Cardiac muscle cell (in vitro differentiated cells and primary cell): ENCODE results near the gene PXT1. TPM values are rescaled to one million over a fixed set of nuclear protein-coding genes. Genes with fewer than 3 reads are reported as not detected.
"Not testable (repeated sequence)": the region's sequence is repeated elsewhere in the genome, so short reads cannot be mapped to it uniquely, and the experiment has no call there.

Experiments
- DNase-seq, 2 donors: peaks; one replicate each; pipeline versions ENCODE4 v3.0.0 to v3.0.0-alpha.2; 2010 to 2017; ENCODE audit warnings: low read depth in 1 of 2, low spot score in 1 of 2
- H3K27ac ChIP-seq: fragments of 200-600 bp; sonication (generic); 2 replicates; pipeline ENCODE4 v1.5.1; 2016
- H3K27me3 ChIP-seq: fragments of 200-600 bp; sonication (generic); 2 replicates; pipeline ENCODE4 v1.6.0; 2016; ENCODE audit warnings: control low read depth
- H3K36me3 ChIP-seq: fragments of 200-600 bp; sonication (generic); 2 replicates; pipeline ENCODE4 v1.5.1; 2016; ENCODE audit warnings: control low read depth
- H3K4me1 ChIP-seq: fragments of 200-600 bp; sonication (generic); 2 replicates; pipeline ENCODE4 v1.8.1; 2017; ENCODE audit warnings: low read depth, mild to moderate bottlenecking, mixed run types
- H3K4me3 ChIP-seq: fragments of 200-600 bp; sonication (generic); 2 replicates; pipeline ENCODE4 v1.5.1; 2016; ENCODE audit warnings: mild to moderate bottlenecking
- H3K9me3 ChIP-seq: fragments of 200-600 bp; sonication (generic); 2 replicates; pipeline ENCODE4 v1.5.1; 2017; ENCODE audit warnings: low read depth, mild to moderate bottlenecking, control low read depth
- polyA plus RNA-seq: library from polyadenylated mRNA; unstranded; fragments of >200 nt; fragmentation: Nextera tagmentation; extraction: Ambion mirVana; gene quantifications from 2 replicates; pipeline ENCODE4 v1.2.1, GENCODE V29; 2016
- total RNA-seq: library from RNA; depleted of rRNA; stranded (reverse); fragments of >200 nt; gene quantifications from 2 replicates; pipeline ENCODE4 v1.2.3, GENCODE V29; 2016
- TF ChIP-seq, protein P1 (sequence below): IDR thresholded peaks from 2 replicates; pipeline ENCODE4 v1.5.1; 2012; ENCODE audit warnings: low read depth, mild to moderate bottlenecking, low read length

PXT1 gene
- total and polyA plus RNA-seq, 2 experiments from 2014 or later = 0.31 TPM; not detected in 1

DNA sequence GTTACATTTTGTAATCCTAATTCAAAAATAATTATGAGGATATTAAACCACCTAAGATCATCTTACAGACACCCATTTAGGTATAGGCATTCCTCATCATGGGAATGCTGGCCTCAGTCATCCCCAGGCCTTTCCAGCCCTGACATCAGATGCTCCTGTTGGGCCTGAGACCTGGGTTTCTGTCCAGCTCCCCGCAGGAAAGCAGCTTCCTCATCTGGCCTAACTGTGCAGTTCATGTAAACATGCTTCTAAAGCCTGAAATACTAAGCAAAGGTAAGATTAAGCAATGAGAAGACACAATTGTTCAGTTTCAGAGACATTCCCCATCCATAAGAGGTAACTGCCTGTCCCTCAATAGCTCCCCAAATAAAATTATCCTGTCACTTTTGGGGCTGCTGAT is 74.2 kb downstream of the PXT1 start:
- H3K27ac ChIP-seq = no peak overlapping the region
- TF ChIP-seq, protein P1, sequence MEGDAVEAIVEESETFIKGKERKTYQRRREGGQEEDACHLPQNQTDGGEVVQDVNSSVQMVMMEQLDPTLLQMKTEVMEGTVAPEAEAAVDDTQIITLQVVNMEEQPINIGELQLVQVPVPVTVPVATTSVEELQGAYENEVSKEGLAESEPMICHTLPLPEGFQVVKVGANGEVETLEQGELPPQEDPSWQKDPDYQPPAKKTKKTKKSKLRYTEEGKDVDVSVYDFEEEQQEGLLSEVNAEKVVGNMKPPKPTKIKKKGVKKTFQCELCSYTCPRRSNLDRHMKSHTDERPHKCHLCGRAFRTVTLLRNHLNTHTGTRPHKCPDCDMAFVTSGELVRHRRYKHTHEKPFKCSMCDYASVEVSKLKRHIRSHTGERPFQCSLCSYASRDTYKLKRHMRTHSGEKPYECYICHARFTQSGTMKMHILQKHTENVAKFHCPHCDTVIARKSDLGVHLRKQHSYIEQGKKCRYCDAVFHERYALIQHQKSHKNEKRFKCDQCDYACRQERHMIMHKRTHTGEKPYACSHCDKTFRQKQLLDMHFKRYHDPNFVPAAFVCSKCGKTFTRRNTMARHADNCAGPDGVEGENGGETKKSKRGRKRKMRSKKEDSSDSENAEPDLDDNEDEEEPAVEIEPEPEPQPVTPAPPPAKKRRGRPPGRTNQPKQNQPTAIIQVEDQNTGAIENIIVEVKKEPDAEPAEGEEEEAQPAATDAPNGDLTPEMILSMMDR = no peak
- H3K27me3 ChIP-seq = peaks cover 4% of the 10 kb centered on the region
- no peak for DNase-seq
- H3K9me3 ChIP-seq = no peaks in the 10 kb centered on the region
- H3K4me1 ChIP-seq = no peaks in the 10 kb centered on the region
- no peaks in the 10 kb centered on the region for H3K36me3 ChIP-seq
- H3K4me3 ChIP-seq = no peak overlapping the region

DNA sequence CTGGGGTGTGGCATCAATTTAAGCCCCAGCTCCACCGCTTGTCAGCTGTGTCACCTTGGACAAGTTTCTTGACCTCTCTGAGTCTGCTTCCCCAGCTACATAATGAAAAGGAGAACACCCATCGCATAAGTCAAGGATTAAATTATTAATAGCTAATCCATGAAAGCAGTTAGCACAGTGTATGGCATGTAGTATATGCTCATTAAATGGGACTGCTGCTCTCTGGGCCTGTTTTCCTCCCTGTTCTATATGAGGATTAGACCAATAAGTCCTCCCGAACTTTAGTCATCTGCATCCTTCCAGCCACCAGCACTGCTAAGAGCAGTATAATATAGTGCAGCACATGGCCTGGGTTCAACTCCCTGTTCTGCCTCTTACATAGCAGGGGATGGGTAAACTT is 74.9 kb downstream of the PXT1 start:
- TF ChIP-seq, protein P1 = no peak
- no peaks in the 10 kb centered on the region for H3K36me3 ChIP-seq
- H3K4me1 ChIP-seq = no peaks in the 10 kb centered on the region
- H3K27ac ChIP-seq = no peak overlapping the region
- H3K9me3 ChIP-seq = no peaks in the 10 kb centered on the region
- H3K4me3 ChIP-seq = no peak overlapping the region
- no peak for DNase-seq
- no peaks in the 10 kb centered on the region for H3K27me3 ChIP-seq

DNA sequence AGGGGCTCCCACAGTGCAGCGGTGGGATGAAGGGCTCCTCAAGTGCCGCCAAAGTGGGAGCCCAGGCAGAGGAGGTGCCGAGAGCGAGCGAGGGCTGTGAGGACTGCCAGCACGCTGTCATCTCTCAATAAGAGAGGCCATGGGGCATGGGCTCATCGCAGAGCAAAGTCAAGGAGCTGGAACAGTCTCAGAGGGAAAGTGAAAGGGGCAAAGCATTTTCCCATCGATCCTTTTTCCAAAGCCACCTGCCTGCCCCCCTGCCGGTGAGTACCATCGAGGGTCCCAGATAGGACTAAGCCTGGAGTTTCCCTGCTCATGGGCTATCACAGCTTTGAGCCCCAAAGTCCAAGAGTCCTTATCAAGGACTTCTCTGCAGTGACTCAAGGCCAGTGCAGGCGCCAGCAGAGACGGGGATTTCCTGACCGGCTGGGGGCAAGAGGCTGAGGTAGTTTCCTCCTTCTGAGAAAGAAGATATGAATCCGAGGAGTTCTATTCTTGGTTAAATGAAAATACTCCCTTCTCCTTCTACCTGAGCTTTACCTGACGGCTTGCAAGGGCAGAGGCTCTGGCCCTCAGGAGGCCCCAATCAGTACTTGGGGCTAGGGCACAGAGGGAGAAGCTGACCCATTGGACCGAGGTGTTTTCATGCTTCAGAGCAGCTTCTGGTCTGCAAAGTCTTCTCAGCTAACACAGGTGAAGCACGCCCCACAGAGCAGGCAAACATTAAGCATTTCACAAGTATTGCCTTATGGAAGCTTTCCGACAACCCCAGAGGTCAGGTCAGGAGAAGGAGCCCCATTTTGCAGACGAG is 77.8 kb downstream of the PXT1 start:
- H3K4me1 ChIP-seq = no peaks in the 10 kb centered on the region
- TF ChIP-seq, protein P1 = no peak
- H3K4me3 ChIP-seq = no peak overlapping the region
- no peak overlapping the region for H3K27ac ChIP-seq
- DNase-seq = peak in 1 of 2 donors; percentile 67
- no peaks in the 10 kb centered on the region for H3K27me3 ChIP-seq
- H3K9me3 ChIP-seq = no peaks in the 10 kb centered on the region
- H3K36me3 ChIP-seq = no peaks in the 10 kb centered on the region

DNA sequence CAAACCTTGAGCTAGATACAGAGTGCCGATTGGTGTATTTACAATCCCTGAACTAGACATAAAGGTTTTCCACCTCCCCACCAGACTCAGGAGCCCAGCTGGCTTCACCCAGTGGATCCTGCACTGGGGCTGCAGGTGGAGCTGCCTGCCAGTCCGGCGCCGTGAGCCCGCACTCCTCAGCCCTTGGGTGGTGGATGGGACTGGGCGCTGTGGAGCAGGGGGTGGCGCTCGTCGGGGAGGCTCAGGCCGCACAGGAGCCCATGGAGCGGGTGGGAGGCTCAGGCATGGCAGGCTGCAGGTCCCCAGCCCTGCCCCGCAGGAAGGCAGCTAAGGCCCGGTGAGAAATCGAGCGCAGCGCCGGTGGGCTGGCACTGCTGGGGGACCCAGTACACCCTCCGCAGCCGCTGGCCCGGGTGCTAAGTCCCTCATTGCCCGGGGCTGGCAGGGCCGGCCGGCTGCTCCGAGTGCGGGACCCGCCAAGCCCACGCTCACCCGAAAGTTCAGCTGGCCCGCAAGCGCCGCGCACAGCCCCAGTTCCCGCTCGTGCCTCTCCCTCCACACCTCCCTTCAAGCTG is 78.5 kb downstream of the PXT1 start:
- not testable (repeated sequence) for H3K4me3 ChIP-seq, H3K27ac ChIP-seq, H3K27me3 ChIP-seq, DNase-seq, H3K4me1 ChIP-seq, H3K9me3 ChIP-seq, H3K36me3 ChIP-seq

DNA sequence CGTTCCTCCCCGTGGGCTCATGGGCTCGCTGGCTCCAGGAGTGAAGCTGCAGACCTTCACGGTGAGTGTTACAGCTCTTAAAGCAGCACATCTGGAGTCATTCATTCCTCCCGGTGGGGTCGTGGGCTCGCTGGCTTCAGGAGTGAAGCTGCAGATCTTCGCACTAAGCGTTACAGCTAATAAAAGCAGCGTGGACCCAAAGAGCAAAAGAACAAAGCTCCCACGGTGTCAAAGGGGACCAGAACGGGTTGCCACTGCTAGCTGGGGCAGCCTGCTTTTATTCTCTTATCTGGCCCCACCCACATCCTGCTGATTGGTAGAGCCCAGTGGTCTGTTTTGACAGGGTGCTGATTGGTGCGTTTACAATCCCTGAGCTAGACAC is 79.3 kb downstream of the PXT1 start:
- not testable (repeated sequence) for H3K9me3 ChIP-seq, DNase-seq, H3K4me1 ChIP-seq, H3K36me3 ChIP-seq, H3K27ac ChIP-seq, H3K27me3 ChIP-seq, H3K4me3 ChIP-seq

DNA sequence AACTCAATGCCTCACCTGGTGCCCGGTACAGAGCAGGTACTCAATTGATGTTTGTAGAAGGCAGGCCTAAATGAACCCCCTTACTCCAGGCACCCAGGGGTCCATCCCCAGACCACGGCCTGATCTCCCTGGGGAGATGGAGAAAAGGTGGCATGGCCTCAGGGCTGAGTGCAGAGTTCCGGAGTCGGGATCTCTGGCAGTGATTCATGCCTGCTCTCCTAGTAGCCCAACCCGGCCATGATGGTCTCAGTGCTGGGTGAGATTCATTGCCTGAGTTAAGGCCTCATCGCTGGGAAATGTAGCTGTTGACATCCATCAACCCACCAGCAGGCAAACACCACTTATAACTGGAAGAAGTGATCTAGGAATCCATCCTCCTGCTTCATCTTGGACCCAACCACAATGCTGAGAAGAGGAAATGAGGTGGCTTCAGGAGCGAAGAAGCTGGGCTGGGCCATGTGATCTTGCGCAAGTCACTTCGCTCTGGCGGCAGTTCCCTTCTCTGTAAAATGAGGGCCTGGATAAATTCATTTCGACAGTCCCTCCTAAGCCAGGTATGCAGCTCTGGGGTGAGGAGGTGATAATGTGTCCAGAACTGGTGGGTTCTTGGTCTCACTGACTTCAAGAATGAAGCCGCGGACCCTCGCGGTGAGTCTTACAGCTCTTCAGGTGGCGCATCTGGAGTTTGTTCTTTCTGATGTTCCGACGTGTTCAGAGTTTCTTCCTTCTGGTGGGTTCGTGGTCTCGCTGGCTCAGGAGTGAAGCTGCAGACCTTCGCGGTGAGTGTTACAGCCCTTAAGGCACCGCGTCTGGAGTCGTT is 79.9 kb downstream of the PXT1 start:
- H3K4me3 ChIP-seq = no peak overlapping the region
- H3K27me3 ChIP-seq = no peaks in the 10 kb centered on the region

More for the DNA sequence above, 79.9 kb downstream of the PXT1 start:
- peaks cover 8% of the 10 kb centered on the region for H3K4me1 ChIP-seq
- H3K9me3 ChIP-seq = no peaks in the 10 kb centered on the region
- H3K27ac ChIP-seq = no peak overlapping the region
- DNase-seq = no peak
- no peaks in the 10 kb centered on the region for H3K36me3 ChIP-seq
- TF ChIP-seq, protein P1 = no peak
